Keratinocyte (primary cell): ENCODE data around the gene IFT172. TPM values are rescaled to one million over a fixed set of nuclear protein-coding genes. Genes with fewer than 3 reads are reported as not detected.

Source experiments
- DNase-seq: peaks from one replicate; pipeline ENCODE4 v3.0.0-alpha.2; 2011; ENCODE audit warnings: low read depth, missing footprints, low spot score
- FAIRE-seq: peaks from 2 replicates; lab custom pipeline; 2011; peaks lifted over from hg19 to GRCh38; lab: Jason Lieb, UNC
- H2AFZ ChIP-seq: 2 replicates; pipeline ENCODE4 v1.6.0; 2012; ENCODE audit warnings: low read length, control low read depth, inconsistent platforms; ENCODE audit not compliant: control insufficient read depth
- H3K27ac ChIP-seq: 2 replicates; pipeline ENCODE4 v1.5.1; 2011; ENCODE audit warnings: low read length; ENCODE audit not compliant: control insufficient read depth, insufficient read depth
- H3K27me3 ChIP-seq: 3 replicates; pipeline ENCODE4 v1.6.0; 2011; ENCODE audit warnings: low read length; ENCODE audit not compliant: control insufficient read depth, insufficient read depth; ENCODE audit errors: extremely low read depth
- H3K36me3 ChIP-seq, 2 experiments: 2 replicates in 1 of 2; 3 replicates in 1 of 2; pipeline ENCODE4 v1.5.1; 2011; ENCODE audit warnings: low read length in 2 of 2, mild to moderate bottlenecking in 1 of 2; ENCODE audit not compliant: control insufficient read depth in 2 of 2, insufficient read depth in 2 of 2; ENCODE audit errors: extremely low read depth in 1 of 2
- H3K4me1 ChIP-seq: 3 replicates; pipeline ENCODE4 v1.5.1; 2011; ENCODE audit warnings: low read length; ENCODE audit not compliant: control insufficient read depth, insufficient read depth; ENCODE audit errors: extremely low read depth
- H3K4me2 ChIP-seq: 3 replicates; pipeline ENCODE4 v1.6.0; 2011; ENCODE audit warnings: low read depth, low read length; ENCODE audit not compliant: control insufficient read depth, insufficient read depth; ENCODE audit errors: extremely low read depth
- H3K4me3 ChIP-seq, 3 experiments: fragments of 200-600 bp in 1 of 3; sonication (generic) in 1 of 3; 2 replicates in 2 of 3; 3 replicates in 1 of 3; pipeline ENCODE4 v1.5.1; 2011 to 2016; ENCODE audit warnings: low read length in 3 of 3, mild to moderate bottlenecking in 3 of 3, control low read depth in 2 of 3, inconsistent platforms in 1 of 3, low read depth in 1 of 3, mixed read lengths in 1 of 3, mixed run types in 1 of 3, moderate library complexity in 1 of 3; ENCODE audit not compliant: control insufficient read depth in 2 of 3, insufficient read depth in 2 of 3; ENCODE audit errors: extremely low read depth in 1 of 3
- H3K79me2 ChIP-seq: 2 replicates; pipeline ENCODE4 v1.6.0; 2012; ENCODE audit warnings: low read length; ENCODE audit not compliant: control insufficient read depth, insufficient read depth
- H3K9ac ChIP-seq: 3 replicates; pipeline ENCODE4 v1.6.0; 2011; ENCODE audit warnings: low read length; ENCODE audit not compliant: control insufficient read depth, insufficient read depth; ENCODE audit errors: extremely low read depth
- H3K9me1 ChIP-seq: 3 replicates; pipeline ENCODE4 v1.6.0; 2011; ENCODE audit warnings: low read length; ENCODE audit not compliant: control insufficient read depth, insufficient read depth; ENCODE audit errors: extremely low read depth
- H3K9me3 ChIP-seq: 2 replicates; pipeline ENCODE4 v1.5.1; 2012; ENCODE audit warnings: low read depth, low read length; ENCODE audit not compliant: control insufficient read depth
- H4K20me1 ChIP-seq: 3 replicates; pipeline ENCODE4 v1.6.0; 2011; ENCODE audit warnings: low read length; ENCODE audit not compliant: control insufficient read depth, insufficient read depth; ENCODE audit errors: extremely low read depth
- EZH2 ChIP-seq: IDR thresholded peaks from one replicate; pipeline ENCODE4 v1.6.1; 2012; ENCODE audit warnings: inconsistent platforms, mild to moderate bottlenecking, low read length, moderate library complexity
- dilution Hi-C: fragments of 300-500 bp; cut with MboI; formaldehyde crosslinking; loops from one replicate; pipeline ENCODE4 v1.7.0; 2020; ENCODE audit warnings: low sequenced_read_pairs; ENCODE audit not compliant: extremely low pct_ligation_motif_present
- polyA plus RNA-seq, 5 experiments: library from polyadenylated mRNA; depleted of rRNA in 3 of 5; stranded (reverse) in 3 of 5; stranded (forward) in 1 of 5; unstranded in 1 of 5; fragments of >200 nt; gene quantifications; 1 replicate in 1 of 5; 2 replicates in 3 of 5; 3 replicates in 1 of 5; pipeline versions ENCODE4 v1.2.1 to v1.2.3, GENCODE V29; 2011 to 2012; ENCODE audit warnings: missing spikeins in 2 of 5, low read depth in 1 of 5, low replicate concordance in 1 of 5
- TF ChIP-seq, protein P1 (sequence below), 3 experiments: IDR thresholded peaks in 1 of 3; conservative IDR thresholded peaks in 1 of 3; optimal IDR thresholded peaks in 1 of 3; 2 replicates in 2 of 3; 3 replicates in 1 of 3; pipeline versions ENCODE3 to v1.5.1; 2011; ENCODE audit warnings: low read length in 3 of 3, mild to moderate bottlenecking in 3 of 3, moderate library complexity in 2 of 3, control low read depth in 1 of 3, inconsistent platforms in 1 of 3; ENCODE audit not compliant: insufficient read depth in 2 of 3; ENCODE audit errors: extremely low read depth in 1 of 3

Gene IFT172
- polyA plus RNA-seq, 1 donor (not counting 4 experiments of a cell fraction or from before 2014, with no cell fraction given): 12.7 TPM

DNA sequence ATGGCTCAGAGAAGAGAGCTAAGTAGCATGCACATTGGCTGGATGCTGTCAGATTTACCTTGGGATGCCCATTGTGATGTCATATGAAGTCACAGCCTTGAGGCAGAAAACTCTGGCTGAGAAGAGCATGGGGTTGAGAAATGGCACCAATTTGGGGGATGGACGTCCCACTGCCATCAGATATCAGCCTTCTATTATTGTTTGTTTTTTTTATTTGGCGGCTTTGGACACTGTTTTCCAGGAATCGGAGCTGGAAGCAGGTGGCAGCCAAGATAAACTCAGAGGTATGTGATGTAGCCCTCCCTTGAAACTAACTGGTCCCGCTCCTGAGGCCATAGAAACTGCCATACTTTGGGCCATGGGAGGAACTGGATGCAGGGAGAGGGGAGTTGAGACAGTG lies 47.7 kb upstream of the IFT172 start:
- Histone ChIP-seq H3K4me3 (no peak overlapping the region), H3K4me2 (no peak overlapping the region), H4K20me1 (no peaks in the 10 kb centered on the region), H3K27ac (no peak overlapping the region), H3K27me3 (no peaks in the 10 kb centered on the region), H3K4me1 (no peaks in the 10 kb centered on the region), H3K9me3 (no peaks in the 10 kb centered on the region), H3K36me3 (no peaks in the 10 kb centered on the region), H2AFZ (no peak overlapping the region), H3K9me1 (no peaks in the 10 kb centered on the region), H3K9ac (no peak overlapping the region), H3K79me2 (no peaks in the 10 kb centered on the region)
- no peak for DNase-seq
- FAIRE-seq: no peak
- TF ChIP-seq, protein P1, sequence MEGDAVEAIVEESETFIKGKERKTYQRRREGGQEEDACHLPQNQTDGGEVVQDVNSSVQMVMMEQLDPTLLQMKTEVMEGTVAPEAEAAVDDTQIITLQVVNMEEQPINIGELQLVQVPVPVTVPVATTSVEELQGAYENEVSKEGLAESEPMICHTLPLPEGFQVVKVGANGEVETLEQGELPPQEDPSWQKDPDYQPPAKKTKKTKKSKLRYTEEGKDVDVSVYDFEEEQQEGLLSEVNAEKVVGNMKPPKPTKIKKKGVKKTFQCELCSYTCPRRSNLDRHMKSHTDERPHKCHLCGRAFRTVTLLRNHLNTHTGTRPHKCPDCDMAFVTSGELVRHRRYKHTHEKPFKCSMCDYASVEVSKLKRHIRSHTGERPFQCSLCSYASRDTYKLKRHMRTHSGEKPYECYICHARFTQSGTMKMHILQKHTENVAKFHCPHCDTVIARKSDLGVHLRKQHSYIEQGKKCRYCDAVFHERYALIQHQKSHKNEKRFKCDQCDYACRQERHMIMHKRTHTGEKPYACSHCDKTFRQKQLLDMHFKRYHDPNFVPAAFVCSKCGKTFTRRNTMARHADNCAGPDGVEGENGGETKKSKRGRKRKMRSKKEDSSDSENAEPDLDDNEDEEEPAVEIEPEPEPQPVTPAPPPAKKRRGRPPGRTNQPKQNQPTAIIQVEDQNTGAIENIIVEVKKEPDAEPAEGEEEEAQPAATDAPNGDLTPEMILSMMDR (optimal IDR thresholded peaks at IDR 0.05 in 1 of 3, IDR thresholded peaks at IDR 0.05 in 1 of 3, conservative IDR thresholded peaks at IDR 0.05 in 1 of 3; ENCODE audit: extremely low read depth in 1 of 3, insufficient read depth in 2 of 3, low read length in 3 of 3): no peak
- TF ChIP-seq EZH2: no peak
- dilution Hi-C loops: no loop called here

DNA sequence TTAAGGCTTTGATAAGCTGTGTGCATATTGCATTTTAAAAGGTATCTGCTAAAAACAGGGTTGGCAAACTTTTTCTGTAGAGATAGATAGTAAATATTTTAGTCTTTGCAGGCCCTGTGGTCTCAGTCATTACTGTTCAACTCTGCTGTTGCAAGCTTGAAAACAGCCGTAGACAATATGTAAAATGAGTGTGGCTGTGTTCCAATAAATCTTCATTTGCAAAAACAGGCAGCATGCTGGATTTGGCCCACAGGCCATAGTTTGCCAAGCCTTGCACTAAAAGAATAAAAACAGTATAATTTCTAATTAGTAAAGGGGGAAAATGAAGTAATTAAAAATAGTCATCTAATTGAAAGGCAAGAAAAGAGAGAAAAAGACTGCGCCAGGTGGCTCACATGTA lies 42.4 kb upstream of the IFT172 start:
- H3K4me3 ChIP-seq: no peak overlapping the region
- no peaks in the 10 kb centered on the region for H3K79me2 ChIP-seq
- H2AFZ ChIP-seq: no peak overlapping the region
- no peak for FAIRE-seq
- H4K20me1 ChIP-seq: no peaks in the 10 kb centered on the region
- no peaks in the 10 kb centered on the region for H3K27me3 ChIP-seq
- no peaks in the 10 kb centered on the region for H3K9me3 ChIP-seq
- dilution Hi-C loops: no loop called here
- TF ChIP-seq, protein P1 (optimal IDR thresholded peaks at IDR 0.05 in 1 of 3, IDR thresholded peaks at IDR 0.05 in 1 of 3, conservative IDR thresholded peaks at IDR 0.05 in 1 of 3; ENCODE audit: extremely low read depth in 1 of 3, insufficient read depth in 2 of 3, low read length in 3 of 3): no peak
- no peak for TF ChIP-seq EZH2
- no peak for DNase-seq
- no peak overlapping the region for H3K9ac ChIP-seq
- peaks cover 8% of the 10 kb centered on the region for H3K4me1 ChIP-seq
- no peaks in the 10 kb centered on the region for H3K9me1 ChIP-seq
- H3K4me2 ChIP-seq: no peak overlapping the region
- H3K27ac ChIP-seq: no peak overlapping the region
- no peaks in the 10 kb centered on the region for H3K36me3 ChIP-seq
